ENCODE data around the gene SRP68. TPM values are rescaled to one million over a fixed set of nuclear protein-coding genes. Genes with fewer than 3 reads are reported as not detected.

SRP68 gene
- total and polyA plus RNA-seq, 9 of the 15 experiments (the other 6 are each of a cell fraction or from before 2014, with no cell fraction given), result 29.4 to 92.6 (median 36.2) TPM

GRCh38 chr17:76102944-76103273 is 30.6 kb upstream of the SRP68 start:
- Histone ChIP-seq H3K9ac (ENCODE audit: insufficient read depth in 1 of 2, low read depth in 2 of 2, low read length in 2 of 2) (peak overlapping the region; percentile 81 to 95), H3K36me3 (ENCODE audit: control insufficient read depth, insufficient read depth, low read length) (peaks cover 27% of the 10 kb centered on the region; the same call in 2 of the 3 replicates), H3K4me1 (replicated peaks in 1 of 2; ENCODE audit: control insufficient read depth in 2 of 2, insufficient read depth in 2 of 2, low read length in 2 of 2) (peaks cover 12 to 15% of the 10 kb centered on the region in 2 experiments), H3K79me2 (ENCODE audit: control insufficient read depth, insufficient read depth, low read length) (peaks cover 11% of the 10 kb centered on the region), H3K27me3 (ENCODE audit: control insufficient read depth in 2 of 2, insufficient read depth in 2 of 2, low read length in 2 of 2) (no peaks in the 10 kb centered on the region), H3K9me3 (replicated peaks; ENCODE audit: control insufficient read depth, insufficient read depth, low read depth, low read length) (no peaks in the 10 kb centered on the region), H4K20me1 (replicated peaks; ENCODE audit: control insufficient read depth, insufficient read depth, low read length) (no peaks in the 10 kb centered on the region), H3K27ac (ENCODE audit: extremely low read depth, low read depth, low read length) (peak overlapping the region; percentile 79), H3K9me1 (ENCODE audit: control insufficient read depth, insufficient read depth, low read length) (peaks cover 2% of the 10 kb centered on the region), H3K4me3 (peak overlapping the region; percentile 88), H3K4me2 (ENCODE audit: insufficient read depth, low read length) (peak overlapping the region; percentile 95), H2AFZ (ENCODE audit: low read depth, low read length) (peak overlapping the region; percentile 99)
- in situ Hi-C loops (cut with MboI), result no loop called here
- ChIA-PET CTCF (ENCODE audit: low intra/inter-chr PET ratio) (no interaction called here), POLR2A (interaction anchor here (0.6 to 1.3 kb wide), 4 partner anchors 15 to 160 kb away, joined by 3 to 4 read pairs (median 4); no protein-coding TSS in a partner anchor)
- intact Hi-C loops (cut with micrococcal nuclease), result no loop called here
- ATAC-seq, result 0 out of 3 replicates have a peak, but pooled peaks have one; percentile 3
- WGBS (ENCODE audit: insufficient coverage, low coverage, missing lambda C conversion rate), result 3% methylated on average over 4 of the region's 4 CpGs
- DNase-seq (ENCODE audit: extremely low read depth in 1 of 4, low spot score in 3 of 4), result no peak
- BruUV-seq (replicated peaks), result no TSS peak
- FAIRE-seq, result no peak
- TF ChIP-seq SIN3A (IDR thresholded peaks at IDR 0.05; ENCODE audit: borderline replicate concordance in 2 of 2, control insufficient read depth in 1 of 2, low read depth in 2 of 2, low read length in 2 of 2), result no peak
- TF ChIP-seq ZC3H11A (IDR thresholded peaks at IDR 0.05; ENCODE audit: low read depth, low read length), result no peak
- TF ChIP-seq DLX4 (CRISPR knock-in tag; IDR thresholded peaks at IDR 0.05), result no peak
- TF ChIP-seq WHSC1 (IDR thresholded peaks at IDR 0.05; ENCODE audit: low read length), result no peak
- no peak for TF ChIP-seq ETV1 (tag; conservative IDR thresholded peaks at IDR 0.05; ENCODE audit: low read depth)
- TF ChIP-seq FIP1L1 (IDR thresholded peaks at IDR 0.05; ENCODE audit: low read depth, low read length, poor library complexity, severe bottlenecking), result no peak
- TF ChIP-seq NFRKB (IDR thresholded peaks at IDR 0.05; ENCODE audit: low read depth), result no peak
- no peak for TF ChIP-seq ETV6 (IDR thresholded peaks at IDR 0.05; ENCODE audit: borderline replicate concordance in 1 of 2, low read depth in 2 of 2, low read length in 1 of 2)
- TF ChIP-seq ETV6 (CRISPR knock-in tag; IDR thresholded peaks at IDR 0.05; ENCODE audit: borderline replicate concordance), result no peak
- TF ChIP-seq TAF1 (IDR thresholded peaks at IDR 0.05; ENCODE audit: control insufficient read depth, extremely low read depth, insufficient read depth, low read length, severe bottlenecking), result no peak
- TF ChIP-seq ZNF318 (IDR thresholded peaks at IDR 0.05; ENCODE audit: borderline replicate concordance in 1 of 2, low read depth in 1 of 2), result no peak
- no peak for TF ChIP-seq ZNF764 (CRISPR knock-in tag; IDR thresholded peaks at IDR 0.05; ENCODE audit: low read depth)
- no peak for TF ChIP-seq RBM14 (IDR thresholded peaks at IDR 0.05; ENCODE audit: borderline replicate concordance, insufficient read depth, low read depth, low read length)
- TF ChIP-seq ZNF263 (CRISPR knock-in tag; IDR thresholded peaks at IDR 0.05; ENCODE audit: borderline replicate concordance), result no peak
